ENCODE results near the gene GLRX3. TPM values are rescaled to one million over a fixed set of nuclear protein-coding genes. Genes with fewer than 3 reads are reported as not detected.

GLRX3 gene
- total RNA-seq, 2 donors from 2014 or later, result 41.6 to 43.1 TPM

DNA sequence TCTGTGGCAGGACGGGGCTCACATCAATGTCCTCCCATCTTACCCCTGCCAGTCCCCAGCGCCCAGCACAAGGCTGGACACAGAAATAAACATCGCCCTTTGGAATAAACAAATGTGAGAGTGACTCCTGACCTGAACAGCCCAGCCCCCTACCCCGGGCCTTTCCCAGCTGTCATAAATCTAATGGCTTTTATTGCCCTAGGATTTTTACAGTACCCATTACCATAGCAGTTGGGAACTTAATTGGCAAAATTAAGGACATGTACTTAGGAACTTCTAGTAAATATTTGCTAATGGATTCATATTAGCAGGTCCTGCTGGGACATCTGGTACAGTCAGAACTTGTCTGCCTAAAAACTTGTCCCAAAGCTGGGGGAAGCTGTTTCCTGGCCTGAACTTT is 76.6 kb downstream of the GLRX3 start:
- TF ChIP-seq, protein P1, sequence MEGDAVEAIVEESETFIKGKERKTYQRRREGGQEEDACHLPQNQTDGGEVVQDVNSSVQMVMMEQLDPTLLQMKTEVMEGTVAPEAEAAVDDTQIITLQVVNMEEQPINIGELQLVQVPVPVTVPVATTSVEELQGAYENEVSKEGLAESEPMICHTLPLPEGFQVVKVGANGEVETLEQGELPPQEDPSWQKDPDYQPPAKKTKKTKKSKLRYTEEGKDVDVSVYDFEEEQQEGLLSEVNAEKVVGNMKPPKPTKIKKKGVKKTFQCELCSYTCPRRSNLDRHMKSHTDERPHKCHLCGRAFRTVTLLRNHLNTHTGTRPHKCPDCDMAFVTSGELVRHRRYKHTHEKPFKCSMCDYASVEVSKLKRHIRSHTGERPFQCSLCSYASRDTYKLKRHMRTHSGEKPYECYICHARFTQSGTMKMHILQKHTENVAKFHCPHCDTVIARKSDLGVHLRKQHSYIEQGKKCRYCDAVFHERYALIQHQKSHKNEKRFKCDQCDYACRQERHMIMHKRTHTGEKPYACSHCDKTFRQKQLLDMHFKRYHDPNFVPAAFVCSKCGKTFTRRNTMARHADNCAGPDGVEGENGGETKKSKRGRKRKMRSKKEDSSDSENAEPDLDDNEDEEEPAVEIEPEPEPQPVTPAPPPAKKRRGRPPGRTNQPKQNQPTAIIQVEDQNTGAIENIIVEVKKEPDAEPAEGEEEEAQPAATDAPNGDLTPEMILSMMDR (IDR thresholded peaks at IDR 0.05), result no peak
- Histone ChIP-seq H3K36me3 (no peaks in the 10 kb centered on the region), H3K4me3 (no peak overlapping the region), H3K27me3 (replicated peaks; ENCODE audit: insufficient read depth) (no peaks in the 10 kb centered on the region), H3K27ac (no peak overlapping the region), H3K9me3 (no peaks in the 10 kb centered on the region), H3K4me1 (ENCODE audit: control insufficient read depth in 1 of 2, low read depth in 2 of 2) (no peaks in the 10 kb centered on the region)
- DNase-seq (ENCODE audit: low spot score) (no peak), ATAC-seq (ENCODE audit: insufficient number of reproducible peaks, low FRiP score, low read depth) (no peak)

DNA sequence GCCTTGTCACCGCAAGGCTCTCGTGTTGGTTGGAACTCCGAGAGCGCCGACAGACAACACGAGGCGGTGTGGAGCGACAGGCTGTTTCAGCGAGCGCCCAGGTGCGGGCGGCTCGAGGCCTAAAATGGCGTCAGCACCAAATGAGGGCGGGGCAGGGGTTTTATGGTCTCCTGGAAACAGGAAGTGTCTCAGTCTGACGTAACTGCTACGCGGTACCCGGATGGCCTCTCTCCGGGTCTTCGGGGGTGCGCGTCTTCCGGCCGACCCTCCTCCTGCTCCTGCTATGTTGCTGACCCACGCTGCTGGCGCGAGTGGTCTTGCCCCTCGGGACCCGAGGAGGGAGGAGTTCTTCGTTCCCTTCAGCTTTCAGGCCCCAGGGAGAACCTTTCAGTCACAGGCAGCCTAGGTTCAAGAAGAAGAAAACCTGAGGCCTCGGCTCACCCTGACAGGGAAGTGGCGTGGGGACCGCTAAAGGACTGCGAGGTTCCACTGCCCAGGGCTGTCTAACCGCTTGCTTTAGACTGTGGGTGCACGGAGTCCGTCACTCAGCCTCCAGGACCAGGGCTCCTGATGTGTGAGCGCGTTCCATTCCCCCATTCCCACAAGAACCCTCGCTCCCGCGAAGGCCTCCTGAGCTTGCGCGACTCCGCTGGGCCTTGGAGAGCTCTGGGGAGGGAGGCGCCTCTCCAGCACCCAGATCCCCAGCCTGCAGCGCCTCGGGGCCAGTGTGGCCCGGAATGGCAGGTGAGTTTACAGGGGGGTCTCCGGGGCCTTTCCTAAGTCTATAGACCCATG is 77.3 kb downstream of the GLRX3 start:
- DNase-seq (ENCODE audit: low spot score) (no peak), ATAC-seq (ENCODE audit: insufficient number of reproducible peaks, low FRiP score, low read depth) (no peak)
- Histone ChIP-seq H3K36me3 (no peaks in the 10 kb centered on the region), H3K9me3 (no peaks in the 10 kb centered on the region), H3K27me3 (replicated peaks; ENCODE audit: insufficient read depth) (no peaks in the 10 kb centered on the region), H3K4me3 (no peak overlapping the region), H3K4me1 (ENCODE audit: control insufficient read depth in 1 of 2, low read depth in 2 of 2) (no peaks in the 10 kb centered on the region), H3K27ac (no peak overlapping the region)
- TF ChIP-seq, protein P1 (IDR thresholded peaks at IDR 0.05), result no peak

DNA sequence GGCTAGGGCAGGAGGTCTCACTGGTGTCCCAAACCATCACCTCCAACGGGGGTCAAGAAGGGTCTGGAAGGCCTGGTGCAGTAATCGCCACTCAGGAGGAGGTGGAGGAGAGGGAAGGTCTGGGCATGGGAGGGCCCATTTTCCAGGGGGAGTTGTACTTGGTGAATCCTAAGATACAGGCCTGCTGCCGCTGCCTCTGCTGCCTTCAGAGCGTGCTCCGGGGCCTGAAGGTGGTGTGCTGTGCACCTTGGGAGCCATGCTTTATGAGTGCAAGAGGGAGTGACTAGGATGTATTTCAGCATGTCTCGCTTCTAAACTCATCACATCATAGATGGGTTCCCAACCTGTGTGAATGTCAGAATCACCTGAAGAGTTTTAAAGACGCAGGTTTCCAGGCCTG is 78.2 kb downstream of the GLRX3 start:
- DNase-seq (ENCODE audit: low spot score), result no peak
- Histone ChIP-seq H3K27ac (no peak overlapping the region), H3K4me3 (no peak overlapping the region), H3K4me1 (ENCODE audit: control insufficient read depth in 1 of 2, low read depth in 2 of 2) (no peaks in the 10 kb centered on the region), H3K27me3 (replicated peaks; ENCODE audit: insufficient read depth) (no peaks in the 10 kb centered on the region), H3K9me3 (no peaks in the 10 kb centered on the region), H3K36me3 (no peaks in the 10 kb centered on the region)
- no peak for ATAC-seq (ENCODE audit: insufficient number of reproducible peaks, low FRiP score, low read depth)
- TF ChIP-seq, protein P1 (IDR thresholded peaks at IDR 0.05), result no peak

DNA sequence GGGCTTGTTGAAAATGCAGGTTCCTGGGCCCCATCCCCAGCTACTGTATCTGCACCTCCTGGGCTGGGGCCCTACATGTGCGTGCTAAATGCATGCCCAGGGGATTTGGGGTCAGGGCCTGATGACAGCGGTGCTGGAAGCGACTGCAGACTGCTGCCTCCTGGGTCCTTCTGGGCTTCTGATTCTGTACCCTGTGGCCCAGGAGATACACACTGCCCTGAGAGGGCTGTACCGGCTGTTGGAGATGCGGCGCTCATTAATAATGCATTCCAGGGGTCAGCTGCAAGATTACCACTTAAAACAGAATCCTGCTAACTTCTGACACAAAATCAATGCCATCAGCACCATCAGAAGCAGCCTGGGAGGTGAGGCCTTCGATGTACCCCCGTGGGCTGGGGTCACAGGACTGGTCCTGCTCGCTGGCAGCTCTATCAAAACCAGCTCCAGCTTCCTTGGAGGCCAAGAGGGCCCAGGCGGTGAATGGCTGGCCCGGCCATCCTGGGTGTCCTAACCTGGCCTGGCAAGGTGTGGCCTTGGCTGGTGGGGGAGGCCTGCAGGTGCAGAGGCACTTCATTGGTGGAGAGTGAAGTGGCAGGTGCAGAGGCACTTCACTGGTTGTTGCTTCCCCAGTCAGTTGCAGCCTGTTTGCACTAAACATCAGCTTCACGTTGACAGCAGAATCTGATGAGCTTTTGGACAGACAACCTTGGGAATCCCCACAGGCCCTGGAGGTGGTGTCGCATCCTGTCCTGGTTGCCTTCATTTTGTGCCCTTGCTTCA is 79.2 kb downstream of the GLRX3 start:
- DNase-seq (ENCODE audit: low spot score), result no peak

DNA sequence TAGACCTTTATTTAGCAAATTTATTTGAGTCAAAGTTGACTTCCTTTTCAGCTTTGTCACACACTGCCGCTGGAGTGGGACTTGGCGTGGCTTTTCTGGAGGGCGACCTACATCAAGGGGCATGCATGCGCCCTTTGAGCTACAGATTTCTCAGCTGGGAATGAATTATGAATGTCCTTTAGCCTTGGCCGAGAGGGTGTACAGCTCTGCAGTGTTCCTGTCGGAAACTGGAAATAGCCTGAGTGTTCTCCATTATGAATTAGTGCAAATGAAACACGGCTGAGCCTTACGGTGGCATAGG is 79.7 kb downstream of the GLRX3 start:
- no peak overlapping the region for H3K4me3 ChIP-seq
- DNase-seq (ENCODE audit: low spot score), result no peak
- no peaks in the 10 kb centered on the region for H3K36me3 ChIP-seq
- TF ChIP-seq, protein P1 (IDR thresholded peaks at IDR 0.05), result no peak
- H3K27me3 ChIP-seq (replicated peaks; ENCODE audit: insufficient read depth), result no peaks in the 10 kb centered on the region
- H3K27ac ChIP-seq, result no peak overlapping the region
- H3K9me3 ChIP-seq, result no peaks in the 10 kb centered on the region
- no peaks in the 10 kb centered on the region for H3K4me1 ChIP-seq (ENCODE audit: control insufficient read depth in 1 of 2, low read depth in 2 of 2)
- no peak for ATAC-seq (ENCODE audit: insufficient number of reproducible peaks, low FRiP score, low read depth)

More for the DNA sequence above, 79.2 kb downstream of the GLRX3 start:
- H3K27ac ChIP-seq, result no peak overlapping the region
- no peaks in the 10 kb centered on the region for H3K9me3 ChIP-seq
- no peak for ATAC-seq (ENCODE audit: insufficient number of reproducible peaks, low FRiP score, low read depth)
- no peak overlapping the region for H3K4me3 ChIP-seq
- H3K27me3 ChIP-seq (replicated peaks; ENCODE audit: insufficient read depth), result no peaks in the 10 kb centered on the region
- H3K4me1 ChIP-seq (ENCODE audit: control insufficient read depth in 1 of 2, low read depth in 2 of 2), result no peaks in the 10 kb centered on the region
- no peaks in the 10 kb centered on the region for H3K36me3 ChIP-seq
- TF ChIP-seq, protein P1 (IDR thresholded peaks at IDR 0.05), result no peak
